HL-60 (cell line): ENCODE data around the gene SCGB1D1.

ENCODE experiments used
- DNase-seq, 2 experiments: peaks; one replicate each; pipeline ENCODE4 v3.0.0-alpha.2; 2010 to 2020; ENCODE audit warnings: low read depth in 1 of 2, low spot score in 1 of 2
- H3K27ac ChIP-seq: fragments of 250-450 bp; sonication (Bioruptor Pico); replicated peaks from 2 replicates; pipeline ENCODE4 v1.5.1; 2020; ENCODE audit warnings: mild to moderate bottlenecking, moderate library complexity
- H3K27me3 ChIP-seq: fragments of 250-450 bp; sonication (Bioruptor Pico); 2 replicates; pipeline ENCODE4 v1.5.1; 2021; ENCODE audit warnings: mild to moderate bottlenecking, moderate library complexity; ENCODE audit not compliant: insufficient read depth, poor library complexity, severe bottlenecking
- H3K4me3 ChIP-seq: replicated peaks from 2 replicates; pipeline ENCODE4 v1.5.1; 2011; ENCODE audit warnings: mild to moderate bottlenecking, control low read depth, low read length; ENCODE audit not compliant: insufficient read depth
- CTCF ChIP-seq: IDR thresholded peaks from one replicate; pipeline ENCODE4 v1.5.1; 2011; ENCODE audit warnings: low read length, control low read depth, inconsistent platforms; ENCODE audit not compliant: insufficient read depth
- GABPA ChIP-seq: IDR thresholded peaks from 2 replicates; pipeline ENCODE4 v1.6.1; 2012; ENCODE audit warnings: low read depth
- POLR2AphosphoS5 ChIP-seq: IDR thresholded peaks from 2 replicates; pipeline ENCODE4 v1.6.1; 2012; ENCODE audit warnings: low read depth
- REST ChIP-seq: IDR thresholded peaks from 2 replicates; pipeline ENCODE4 v1.6.1; 2012; ENCODE audit warnings: low read depth; ENCODE audit not compliant: insufficient replicate concordance
- SPI1 ChIP-seq: IDR thresholded peaks from 2 replicates; pipeline ENCODE4 v1.6.1; 2012; ENCODE audit warnings: low read depth, mild to moderate bottlenecking, borderline replicate concordance

The SCGB1D1 gene

GRCh38 chr11:62150887-62151736 is 38.9 kb upstream of the SCGB1D1 start:
- H3K27ac ChIP-seq: no peak overlapping the region
- no peak overlapping the region for H3K4me3 ChIP-seq
- no peak for TF ChIP-seq GABPA
- no peak for TF ChIP-seq CTCF
- TF ChIP-seq REST: no peak
- no peak for TF ChIP-seq SPI1
- no peaks in the 10 kb centered on the region for H3K27me3 ChIP-seq
- no peak for DNase-seq

GRCh38 chr11:62151737-62152102 is 38.3 kb upstream of the SCGB1D1 start:
- TF ChIP-seq GABPA (no peak), REST (no peak), POLR2AphosphoS5 (no peak), CTCF (no peak), SPI1 (no peak)
- Histone ChIP-seq H3K27me3 (no peaks in the 10 kb centered on the region), H3K27ac (no peak overlapping the region), H3K4me3 (no peak overlapping the region)
- no peak for DNase-seq

- H3K4me3 ChIP-seq: no peak overlapping the region
- DNase-seq: no peak
These were observed 37.5 kb upstream of the SCGB1D1 start for GRCh38 chr11:62152245-62153086.

More at GRCh38 chr11:62152245-62153086, 37.5 kb upstream of the SCGB1D1 start:
- TF ChIP-seq CTCF (no peak), POLR2AphosphoS5 (no peak), GABPA (no peak), REST (no peak), SPI1 (no peak)
- no peaks in the 10 kb centered on the region for H3K27me3 ChIP-seq
- H3K27ac ChIP-seq: no peak overlapping the region
